Uterus (tissue), 2 donors: ENCODE measurements around the gene SLC66A1.

Source experiments
- CTCF ChIP-seq, 4 experiments: fragments of 200-600 bp in 2 of 4; fragments of 450-650 bp in 2 of 4; sonication (generic) in 2 of 4; IDR thresholded peaks; one replicate each; pipeline ENCODE4 v1.5.1; 2016 to 2019; ENCODE audit warnings: antibody characterized with exemption in 4 of 4, mild to moderate bottlenecking in 2 of 4, moderate library complexity in 1 of 4
- POLR2A ChIP-seq, 2 donors: fragments of 450-650 bp; IDR thresholded peaks; one replicate each; pipeline ENCODE4 v1.6.1; 2016; ENCODE audit warnings: antibody characterized with exemption in 2 of 2, mild to moderate bottlenecking in 1 of 2, moderate library complexity in 1 of 2

DNA sequence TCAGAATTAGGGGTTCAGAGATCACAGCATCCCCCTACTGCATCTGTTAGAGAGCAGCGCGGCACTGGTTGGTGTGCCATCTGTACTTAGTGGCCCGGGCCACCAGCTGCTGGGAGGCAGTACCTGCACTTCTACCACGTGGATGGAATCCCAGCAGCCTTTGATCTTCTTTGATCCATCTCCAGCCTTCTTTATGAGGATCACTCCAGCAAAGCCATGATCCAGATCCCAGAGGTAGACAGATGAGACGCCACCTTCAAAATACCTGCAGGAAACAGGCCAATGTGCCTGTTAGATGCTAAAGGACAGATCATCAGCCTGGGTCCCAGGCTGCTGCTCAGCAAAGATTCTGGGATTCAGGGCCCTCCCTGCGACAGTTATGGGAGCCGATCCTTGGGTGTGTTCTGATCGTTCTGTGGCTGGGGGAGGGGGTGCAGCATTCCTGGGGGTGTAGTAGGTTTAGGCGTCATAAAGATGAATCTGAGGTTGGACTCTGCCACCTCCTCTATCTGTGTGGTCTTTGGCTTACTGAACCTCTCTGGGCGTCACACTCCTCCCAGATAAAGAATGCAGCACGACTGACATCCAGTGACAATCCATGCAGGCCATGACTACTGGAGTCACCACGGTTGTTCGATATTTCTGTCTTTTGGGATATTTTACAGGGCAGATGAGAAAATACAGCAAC, 45.3 kb downstream of the SLC66A1 start:
- no peak for TF ChIP-seq POLR2A (IDR thresholded peaks at IDR 0.05)
- no peak for TF ChIP-seq CTCF (IDR thresholded peaks at IDR 0.05)
